Parathyroid adenoma (tissue), 2 donors: Measurements from ENCODE around the gene APOBEC3A.

Source experiments
- H2AFZ ChIP-seq: fragments of 300-600 bp; sonication (generic); one replicate; pipeline ENCODE4 v1.7.0; 2017; ENCODE audit warnings: antibody characterized with exemption, mild to moderate bottlenecking
- H3K27ac ChIP-seq: fragments of 300-600 bp; sonication (generic); one replicate; pipeline ENCODE4 v1.7.0; 2017
- H3K27me3 ChIP-seq: fragments of 300-600 bp; sonication (generic); one replicate; pipeline ENCODE4 v1.7.0; 2017; ENCODE audit warnings: low read length; ENCODE audit not compliant: control insufficient read depth, insufficient read depth
- H3K36me3 ChIP-seq: fragments of 300-600 bp; sonication (generic); one replicate; pipeline ENCODE4 v1.7.0; 2017; ENCODE audit warnings: low read length; ENCODE audit not compliant: control insufficient read depth, insufficient read depth
- H3K4me1 ChIP-seq: fragments of 300-600 bp; sonication (generic); one replicate; pipeline ENCODE4 v1.7.0; 2017; ENCODE audit warnings: control low read depth
- H3K4me2 ChIP-seq: fragments of 300-600 bp; sonication (generic); one replicate; pipeline ENCODE4 v1.7.0; 2017; ENCODE audit warnings: low read length
- H3K4me3 ChIP-seq: fragments of 300-600 bp; sonication (generic); one replicate; pipeline ENCODE4 v1.7.0; 2017; ENCODE audit warnings: low read depth, low read length
- H3K79me2 ChIP-seq: fragments of 300-600 bp; sonication (generic); one replicate; pipeline ENCODE4 v1.7.0; 2017; ENCODE audit warnings: control low read depth
- H3K9ac ChIP-seq: fragments of 300-600 bp; sonication (generic); one replicate; pipeline ENCODE4 v1.7.0; 2017; ENCODE audit warnings: mild to moderate bottlenecking
- H3K9me3 ChIP-seq: fragments of 300-600 bp; sonication (generic); one replicate; pipeline ENCODE4 v1.7.0; 2017; ENCODE audit warnings: low read length; ENCODE audit not compliant: control insufficient read depth
- CTCF ChIP-seq: fragments of 300-600 bp; sonication (generic); IDR thresholded peaks from one replicate; pipeline ENCODE4 v1.7.0; 2017; ENCODE audit warnings: antibody characterized with exemption, mild to moderate bottlenecking
- donor health status: primary hyperparathyroidism.

The APOBEC3A gene

GRCh38 chr22:38950527-38951295 is 6.7 kb upstream of the APOBEC3A start:
- Histone ChIP-seq H3K4me1 (no peaks in the 10 kb centered on the region), H3K9me3 (no peaks in the 10 kb centered on the region), H3K4me2 (no peak overlapping the region), H2AFZ (no peak overlapping the region), H3K4me3 (no peak overlapping the region), H3K9ac (no peak overlapping the region), H3K27ac (no peak overlapping the region), H3K36me3 (no peaks in the 10 kb centered on the region), H3K27me3 (no peaks in the 10 kb centered on the region), H3K79me2 (no peaks in the 10 kb centered on the region)
- no peak for TF ChIP-seq CTCF

GRCh38 chr22:38951734-38952133 is 5.7 kb upstream of the APOBEC3A start:
- Histone ChIP-seq H3K27ac (no peak overlapping the region), H3K27me3 (no peaks in the 10 kb centered on the region), H3K36me3 (no peaks in the 10 kb centered on the region), H3K79me2 (no peaks in the 10 kb centered on the region), H3K4me3 (no peak overlapping the region), H2AFZ (no peak overlapping the region), H3K9ac (no peak overlapping the region), H3K4me2 (no peak overlapping the region), H3K4me1 (no peaks in the 10 kb centered on the region), H3K9me3 (no peaks in the 10 kb centered on the region)
- no peak for TF ChIP-seq CTCF

GRCh38 chr22:38952281-38952993 is 5.0 kb upstream of the APOBEC3A start:
- no peaks in the 10 kb centered on the region for H3K9me3 ChIP-seq
- no peak for TF ChIP-seq CTCF
- no peaks in the 10 kb centered on the region for H3K36me3 ChIP-seq
- H3K4me3 ChIP-seq = no peak overlapping the region
- H3K9ac ChIP-seq = no peak overlapping the region
- H3K27me3 ChIP-seq = no peaks in the 10 kb centered on the region
- no peaks in the 10 kb centered on the region for H3K79me2 ChIP-seq
- no peak overlapping the region for H2AFZ ChIP-seq
- no peak overlapping the region for H3K27ac ChIP-seq
- no peak overlapping the region for H3K4me2 ChIP-seq
- H3K4me1 ChIP-seq = no peaks in the 10 kb centered on the region

GRCh38 chr22:38953091-38953490 is 4.3 kb upstream of the APOBEC3A start:
- H3K27ac ChIP-seq = no peak overlapping the region
- H3K4me1 ChIP-seq = no peaks in the 10 kb centered on the region
- no peaks in the 10 kb centered on the region for H3K9me3 ChIP-seq
- H3K36me3 ChIP-seq = no peaks in the 10 kb centered on the region
- TF ChIP-seq CTCF = no peak
- H3K27me3 ChIP-seq = no peaks in the 10 kb centered on the region
- no peak overlapping the region for H2AFZ ChIP-seq
- no peak overlapping the region for H3K9ac ChIP-seq
- no peak overlapping the region for H3K4me3 ChIP-seq
- H3K4me2 ChIP-seq = no peak overlapping the region
- H3K79me2 ChIP-seq = no peaks in the 10 kb centered on the region
